SU-DHL-6 (cell line): ENCODE results near the gene DLX6.

Source experiments
- CTCF ChIP-seq: fragments of 200-600 bp; sonication (generic); IDR thresholded peaks from one replicate; pipeline ENCODE4 v1.5.1; 2017; ENCODE audit warnings: antibody characterized with exemption, mild to moderate bottlenecking, low read length, moderate library complexity; ENCODE audit not compliant: insufficient read depth, poor library complexity, severe bottlenecking
- EZH2phosphoT487 ChIP-seq: fragments of 200-600 bp; sonication (generic), shearing (Covaris generic); conservative IDR thresholded peaks from 2 replicates; pipeline ENCODE4 v1.6.1; 2018; ENCODE audit warnings: mild to moderate bottlenecking, antibody characterized with exemption, low read length, moderate library complexity, mixed read lengths

DNA sequence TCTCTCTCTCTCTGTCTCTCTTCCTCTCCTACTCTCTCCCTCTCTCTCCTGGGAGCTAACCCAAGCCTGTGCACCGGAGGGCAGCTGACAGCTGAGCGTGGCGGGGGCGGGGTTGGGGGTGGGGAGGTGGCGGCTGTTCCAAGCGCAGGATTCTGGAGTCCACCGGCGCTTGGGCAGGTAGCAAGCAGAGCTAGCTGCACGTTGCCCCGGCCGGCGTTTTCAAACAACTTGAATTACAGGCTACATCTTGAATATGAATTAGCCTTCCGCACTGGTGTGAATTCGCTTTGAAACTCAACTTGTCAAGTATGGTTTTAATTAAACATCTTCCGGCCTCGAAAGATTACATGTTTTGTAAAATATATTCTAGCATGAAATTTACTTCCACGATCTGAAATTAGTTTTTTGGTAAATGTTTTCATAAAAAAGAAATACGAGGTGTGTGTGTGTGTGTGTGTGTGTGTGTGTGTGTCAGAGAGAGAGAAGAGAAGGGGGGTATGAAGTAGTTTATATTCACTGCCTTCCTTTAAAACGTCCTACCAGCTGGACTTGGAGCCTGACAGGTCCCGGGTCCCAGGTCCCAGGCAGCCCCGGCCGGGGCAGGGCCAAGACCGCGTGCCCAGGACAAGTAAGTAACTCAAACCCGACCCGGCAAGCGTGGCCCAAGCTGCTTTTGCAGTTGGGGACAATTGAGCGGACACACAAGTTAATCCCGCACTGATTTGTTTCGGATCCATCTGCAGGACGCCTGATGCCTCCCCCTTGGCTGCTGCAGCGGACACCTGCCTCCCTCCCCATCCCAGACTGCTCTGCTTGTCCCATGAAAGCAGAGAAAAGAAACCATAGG, 9.0 kb upstream of the DLX6 start:
- TF ChIP-seq CTCF (no peak), EZH2phosphoT487 (no peak)
